AG09319 (cell line): ENCODE data around the gene SYCN.

Source experiments
- DNase-seq: peaks from one replicate; pipeline ENCODE4 v3.0.0-alpha.2; 2010; ENCODE audit warnings: low read depth; ENCODE audit errors: extremely low read depth
- CTCF ChIP-seq: IDR thresholded peaks from 2 replicates; pipeline ENCODE4 v1.5.1; 2011; ENCODE audit warnings: low read depth, mild to moderate bottlenecking, inconsistent platforms, low read length, moderate library complexity

SYCN gene

GRCh38 chr19:39169143-39169810, 34.8 kb downstream of the SYCN start:
- TF ChIP-seq CTCF, result no peak
- DNase-seq, result no peak

- TF ChIP-seq CTCF, result no peak
- no peak for DNase-seq
Measured at GRCh38 chr19:39168258-39169142, 35.6 kb downstream of the SYCN start.

GRCh38 chr19:39167461-39168257, 36.4 kb downstream of the SYCN start:
- no peak for DNase-seq

GRCh38 chr19:39166571-39167391, 37.3 kb downstream of the SYCN start:
- DNase-seq, result no peak
- no peak for TF ChIP-seq CTCF

More at GRCh38 chr19:39167461-39168257, 36.4 kb downstream of the SYCN start:
- no peak for TF ChIP-seq CTCF

GRCh38 chr19:39165857-39166256, 38.2 kb downstream of the SYCN start:
- no peak for TF ChIP-seq CTCF
- no peak for DNase-seq

- TF ChIP-seq CTCF, result no peak
- DNase-seq, result no peak
Measured at GRCh38 chr19:39164289-39164688, 39.8 kb downstream of the SYCN start.
